GM06990 (cell line): ENCODE results near the gene HMOX1.

ENCODE experiments used
- DNase-seq: peaks from one replicate; pipeline ENCODE4 v3.0.0-alpha.2; 2011; ENCODE audit not compliant: insufficient read length; ENCODE audit errors: extremely low read depth
- H3K27me3 ChIP-seq: replicated peaks from 2 replicates; pipeline ENCODE4 v1.6.0; 2011; ENCODE audit warnings: low read length; ENCODE audit not compliant: control insufficient read depth, insufficient read depth
- H3K36me3 ChIP-seq: 2 replicates; pipeline ENCODE4 v1.5.1; 2011; ENCODE audit warnings: low read length; ENCODE audit not compliant: control insufficient read depth, insufficient read depth
- H3K4me3 ChIP-seq: replicated peaks from 2 replicates; pipeline ENCODE4 v1.5.1; 2011; ENCODE audit warnings: low read depth, mild to moderate bottlenecking, control low read depth, low read length
- TF ChIP-seq, protein P1 (sequence below): IDR thresholded peaks from 2 replicates; pipeline ENCODE4 v1.5.1; 2011; ENCODE audit warnings: low read length, control low read depth, mild to moderate bottlenecking, inconsistent platforms; ENCODE audit not compliant: insufficient read depth, poor library complexity, severe bottlenecking

HMOX1 gene

GRCh38 chr22:35399678-35400500, 19.0 kb downstream of the HMOX1 start, which contains the start of gene MCM5:
TSS of gene MCM5 (plus strand) at chr22:35400140. CDS start at chr22:35400439, 299 bp downstream.
- peak within 1 kb of the TSS; percentile 88 for H3K4me3 ChIP-seq
- peak; percentile 98 for DNase-seq
- no peaks in the 10 kb centered on the region for H3K27me3 ChIP-seq
- TF ChIP-seq, protein P1, sequence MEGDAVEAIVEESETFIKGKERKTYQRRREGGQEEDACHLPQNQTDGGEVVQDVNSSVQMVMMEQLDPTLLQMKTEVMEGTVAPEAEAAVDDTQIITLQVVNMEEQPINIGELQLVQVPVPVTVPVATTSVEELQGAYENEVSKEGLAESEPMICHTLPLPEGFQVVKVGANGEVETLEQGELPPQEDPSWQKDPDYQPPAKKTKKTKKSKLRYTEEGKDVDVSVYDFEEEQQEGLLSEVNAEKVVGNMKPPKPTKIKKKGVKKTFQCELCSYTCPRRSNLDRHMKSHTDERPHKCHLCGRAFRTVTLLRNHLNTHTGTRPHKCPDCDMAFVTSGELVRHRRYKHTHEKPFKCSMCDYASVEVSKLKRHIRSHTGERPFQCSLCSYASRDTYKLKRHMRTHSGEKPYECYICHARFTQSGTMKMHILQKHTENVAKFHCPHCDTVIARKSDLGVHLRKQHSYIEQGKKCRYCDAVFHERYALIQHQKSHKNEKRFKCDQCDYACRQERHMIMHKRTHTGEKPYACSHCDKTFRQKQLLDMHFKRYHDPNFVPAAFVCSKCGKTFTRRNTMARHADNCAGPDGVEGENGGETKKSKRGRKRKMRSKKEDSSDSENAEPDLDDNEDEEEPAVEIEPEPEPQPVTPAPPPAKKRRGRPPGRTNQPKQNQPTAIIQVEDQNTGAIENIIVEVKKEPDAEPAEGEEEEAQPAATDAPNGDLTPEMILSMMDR: no peak
- peaks cover 12% of the 10 kb centered on the region for H3K36me3 ChIP-seq

- TF ChIP-seq, protein P1: no peak
- H3K27me3 ChIP-seq: no peaks in the 10 kb centered on the region
- H3K36me3 ChIP-seq: peaks cover 12% of the 10 kb centered on the region
- no peak for DNase-seq
- H3K4me3 ChIP-seq: peak overlapping the region; percentile 88
These were observed 19.6 kb downstream of the HMOX1 start for GRCh38 chr22:35400501-35400790.

DNA sequence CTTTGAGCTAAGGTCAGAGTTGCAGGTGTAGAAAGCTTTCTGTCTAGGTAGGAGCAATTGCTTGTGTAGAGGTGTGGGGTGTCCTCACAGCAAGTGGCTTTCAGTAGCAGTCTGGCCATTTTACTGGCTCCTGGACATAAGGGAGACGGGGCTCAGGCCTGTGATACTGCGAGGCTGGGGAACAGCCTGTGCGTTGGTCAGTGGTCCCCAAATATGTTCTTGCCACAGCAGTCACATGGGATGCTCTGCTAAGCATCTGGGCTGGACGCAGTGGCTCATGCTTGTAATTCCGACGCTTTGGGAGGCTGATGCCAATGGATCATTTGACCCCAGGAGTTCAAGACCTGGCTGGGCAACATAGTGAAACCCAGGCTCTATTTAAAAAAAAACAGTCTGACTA, 21.0 kb downstream of the HMOX1 start:
- Histone ChIP-seq H3K36me3 (peaks cover 18% of the 10 kb centered on the region), H3K27me3 (no peaks in the 10 kb centered on the region), H3K4me3 (no peak overlapping the region)
- DNase-seq: no peak
- TF ChIP-seq, protein P1: no peak

- peaks cover 25% of the 10 kb centered on the region for H3K36me3 ChIP-seq
- no peak overlapping the region for H3K4me3 ChIP-seq
- H3K27me3 ChIP-seq: no peaks in the 10 kb centered on the region
- TF ChIP-seq, protein P1: no peak
- DNase-seq: no peak
These were observed 22.5 kb downstream of the HMOX1 start for GRCh38 chr22:35403356-35403755.

DNA sequence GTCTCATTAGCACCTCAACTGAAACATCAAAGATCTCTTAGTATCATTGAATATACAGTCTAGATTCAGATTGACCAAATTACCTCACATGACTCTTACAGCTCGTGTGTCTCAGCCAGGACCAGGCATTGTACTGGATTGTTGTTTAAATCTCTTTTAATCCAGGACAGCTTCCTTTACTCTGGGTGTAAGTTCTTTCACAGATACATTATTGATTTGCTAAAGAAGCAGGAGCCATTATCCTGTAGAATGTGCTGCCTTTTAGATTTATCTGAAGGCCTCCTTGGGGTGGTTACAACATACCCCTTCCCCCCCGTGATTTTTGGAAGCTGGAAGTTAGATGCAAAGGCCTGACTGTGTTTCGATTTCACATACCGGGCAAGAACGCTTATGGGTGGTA, 23.3 kb downstream of the HMOX1 start:
- no peak for DNase-seq
- Histone ChIP-seq H3K36me3 (peaks cover 29% of the 10 kb centered on the region), H3K4me3 (no peak overlapping the region), H3K27me3 (no peaks in the 10 kb centered on the region)
- TF ChIP-seq, protein P1: no peak
